Trophoblast cell (in vitro differentiated cells and primary cell): ENCODE data around the gene NT5C1B.
A peak's percentile ranks its signal among the peaks of the same experiment; 100 is the strongest.

Source experiments
- DNase-seq, 2 donors: peaks; one replicate each; pipeline ENCODE4 v3.0.0-alpha.2; 2016
- H2AFZ ChIP-seq: 2 replicates; pipeline ENCODE4 v1.6.1; 2013; ENCODE audit warnings: low read length, moderate library complexity, mild to moderate bottlenecking; ENCODE audit not compliant: insufficient read depth, poor library complexity
- H2AK5ac ChIP-seq: 2 replicates; pipeline ENCODE4 v1.6.1; 2013; ENCODE audit warnings: mild to moderate bottlenecking, low read length
- H2BK120ac ChIP-seq: 2 replicates; pipeline ENCODE4 v1.6.1; 2013; ENCODE audit warnings: low read length, mild to moderate bottlenecking, moderate library complexity; ENCODE audit not compliant: insufficient read depth, poor library complexity
- H2BK12ac ChIP-seq: 2 replicates; pipeline ENCODE4 v1.6.1; 2013; ENCODE audit warnings: mild to moderate bottlenecking, low read length, moderate library complexity
- H2BK5ac ChIP-seq: 2 replicates; pipeline ENCODE4 v1.6.1; 2013; ENCODE audit warnings: low read length, low read depth, moderate library complexity, mild to moderate bottlenecking; ENCODE audit not compliant: poor library complexity
- H3K14ac ChIP-seq: 2 replicates; pipeline ENCODE4 v1.6.1; 2013; ENCODE audit warnings: mild to moderate bottlenecking, low read length
- H3K18ac ChIP-seq: 2 replicates; pipeline ENCODE4 v1.6.1; 2013; ENCODE audit warnings: mild to moderate bottlenecking, low read length
- H3K23ac ChIP-seq: 2 replicates; pipeline ENCODE4 v1.6.1; 2013; ENCODE audit warnings: low read length
- H3K27ac ChIP-seq: 2 replicates; pipeline ENCODE4 v1.5.1; 2013; ENCODE audit warnings: low read depth, mild to moderate bottlenecking, inconsistent platforms, low read length, moderate library complexity
- H3K27me3 ChIP-seq: 2 replicates; pipeline ENCODE4 v1.6.1; 2013; ENCODE audit warnings: inconsistent platforms, mild to moderate bottlenecking, low read length, moderate library complexity; ENCODE audit not compliant: insufficient read depth
- H3K36me3 ChIP-seq, 2 experiments: 1 replicate in 1 of 2; 2 replicates in 1 of 2; pipeline ENCODE4 v1.6.1; 2013; ENCODE audit warnings: low read length in 2 of 2, mild to moderate bottlenecking in 2 of 2, moderate library complexity in 1 of 2; ENCODE audit not compliant: insufficient read depth in 2 of 2, control insufficient read depth in 1 of 2
- H3K4ac ChIP-seq: 2 replicates; pipeline ENCODE4 v1.6.1; 2013; ENCODE audit warnings: low read depth, mild to moderate bottlenecking, low read length, moderate library complexity
- H3K4me1 ChIP-seq, 2 experiments: 1 replicate in 1 of 2; 2 replicates in 1 of 2; pipeline ENCODE4 v1.6.1; 2013; ENCODE audit warnings: low read length in 2 of 2, mild to moderate bottlenecking in 2 of 2, moderate library complexity in 1 of 2; ENCODE audit not compliant: insufficient read depth in 2 of 2, control insufficient read depth in 1 of 2
- H3K4me2 ChIP-seq: 2 replicates; pipeline ENCODE4 v1.6.1; 2013; ENCODE audit warnings: inconsistent platforms, mild to moderate bottlenecking, low read length, moderate library complexity
- H3K4me3 ChIP-seq: 2 replicates; pipeline ENCODE4 v1.5.1; 2013; ENCODE audit warnings: mild to moderate bottlenecking, low read depth, low read length, inconsistent platforms
- H3K79me1 ChIP-seq: one replicate; pipeline ENCODE4 v1.6.1; 2013; ENCODE audit warnings: low read length
- H3K79me2 ChIP-seq: 2 replicates; pipeline ENCODE4 v1.6.1; 2013; ENCODE audit warnings: low read length, mild to moderate bottlenecking; ENCODE audit not compliant: control insufficient read depth, insufficient read depth, poor library complexity
- H3K9ac ChIP-seq: 2 replicates; pipeline ENCODE4 v1.6.1; 2013; ENCODE audit warnings: mild to moderate bottlenecking, low read length
- H3K9me3 ChIP-seq: 2 replicates; pipeline ENCODE4 v1.6.1; 2013; ENCODE audit warnings: low read depth, mild to moderate bottlenecking, control low read depth, inconsistent platforms, low read length; ENCODE audit not compliant: insufficient read depth
- H4K12ac ChIP-seq: 2 replicates; pipeline ENCODE4 v1.6.1; 2013; ENCODE audit warnings: low read depth, mild to moderate bottlenecking, low read length, moderate library complexity
- H4K8ac ChIP-seq: 2 replicates; pipeline ENCODE4 v1.6.1; 2013; ENCODE audit warnings: low read depth, mild to moderate bottlenecking, low read length, moderate library complexity
- H4K91ac ChIP-seq: one replicate; pipeline ENCODE4 v1.6.1; 2013; ENCODE audit warnings: low read depth, mild to moderate bottlenecking, low read length, moderate library complexity
- WGBS: extraction: QIAGEN DNeasy Blood & Tissue Kit; methylation state at CpG from one replicate; pipeline ENCODE4 v1.1.7; 2013; ENCODE audit warnings: missing lambda C conversion rate; ENCODE audit not compliant: insufficient read length, insufficient coverage; ENCODE audit errors: extremely low coverage; 5-methylcytosine and 5-hydroxymethylcytosine counted together

Gene NT5C1B

DNA sequence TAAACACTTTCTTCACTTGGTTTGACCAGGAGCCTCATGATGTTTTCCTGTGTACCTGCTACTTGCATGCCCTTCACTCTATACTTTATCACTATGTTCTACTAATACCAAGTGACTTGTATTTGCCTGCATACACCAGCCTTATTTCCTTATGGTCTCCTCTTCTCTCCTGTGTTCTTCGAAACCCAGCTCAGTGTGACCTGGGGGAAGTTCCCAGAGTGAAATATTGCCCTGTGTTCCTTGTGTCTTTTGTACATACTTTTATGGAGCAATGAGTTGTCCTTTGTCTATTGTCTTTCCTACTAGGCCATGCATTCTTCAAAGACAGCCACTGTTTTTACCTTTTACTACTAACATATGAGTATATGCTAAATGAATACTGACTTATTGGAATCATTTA is 567 bp downstream of the NT5C1B start:
- no peaks in the 10 kb centered on the region for H3K27me3 ChIP-seq
- no peak overlapping the region for H3K14ac ChIP-seq

DNA sequence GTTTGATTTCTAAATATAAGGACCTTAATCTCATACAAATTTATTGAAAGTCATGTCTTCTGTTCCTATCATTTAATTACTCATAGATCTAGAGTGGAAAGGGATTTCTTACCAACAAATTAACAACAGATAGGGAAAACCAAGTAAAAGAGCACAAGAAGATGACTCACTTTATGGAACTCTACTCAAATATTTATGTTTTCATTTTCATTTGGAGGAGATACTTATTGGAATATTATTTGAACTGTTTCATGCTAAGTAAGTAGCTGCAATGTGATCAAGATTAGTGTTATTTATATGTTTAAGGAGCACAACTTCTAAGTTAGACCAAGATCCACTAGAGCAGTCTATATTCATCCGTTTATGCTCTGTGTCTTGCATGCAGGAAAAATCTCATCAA is 1.3 kb downstream of the NT5C1B start:
- H2BK120ac ChIP-seq = no peak overlapping the region
- no peak overlapping the region for H2AFZ ChIP-seq
- H3K27ac ChIP-seq = no peak overlapping the region
- H4K8ac ChIP-seq = no peak overlapping the region
- no peak overlapping the region for H4K12ac ChIP-seq
- H3K9me3 ChIP-seq = peaks cover 5% of the 10 kb centered on the region
- H3K4me1 ChIP-seq = no peaks in the 10 kb centered on the region
- no peak overlapping the region for H3K4ac ChIP-seq
- no peak overlapping the region for H2AK5ac ChIP-seq
- no peak overlapping the region for H3K4me2 ChIP-seq
- no peak overlapping the region for H2BK5ac ChIP-seq
- no peak overlapping the region for H3K23ac ChIP-seq
- no peak overlapping the region for H3K4me3 ChIP-seq
- peak in 1 of 2 donors; percentile 10 for DNase-seq
- H3K36me3 ChIP-seq = no peaks in the 10 kb centered on the region
- WGBS = no CpG with 5 or more reads among the region's 1 CpG
- no peaks in the 10 kb centered on the region for H3K27me3 ChIP-seq
- H3K79me2 ChIP-seq = no peaks in the 10 kb centered on the region
- H3K79me1 ChIP-seq = no peaks in the 10 kb centered on the region
- H3K18ac ChIP-seq = no peak overlapping the region
- H4K91ac ChIP-seq = no peak overlapping the region
- no peak overlapping the region for H2BK12ac ChIP-seq
- no peak overlapping the region for H3K9ac ChIP-seq
- no peak overlapping the region for H3K14ac ChIP-seq

More for the DNA sequence above, 567 bp downstream of the NT5C1B start:
- Histone ChIP-seq H2BK5ac (no peak overlapping the region), H3K27ac (no peak overlapping the region), H3K4ac (no peak overlapping the region), H2BK12ac (no peak overlapping the region), H3K79me2 (no peaks in the 10 kb centered on the region), H2BK120ac (no peak overlapping the region), H3K4me1 (no peaks in the 10 kb centered on the region), H3K23ac (no peak overlapping the region), H3K4me2 (no peak overlapping the region), H2AFZ (no peak overlapping the region), H3K9ac (no peak overlapping the region), H3K79me1 (no peaks in the 10 kb centered on the region), H3K18ac (no peak overlapping the region), H4K91ac (no peak overlapping the region), H3K4me3 (no peak overlapping the region), H3K9me3 (peaks cover 5% of the 10 kb centered on the region), H4K12ac (no peak overlapping the region), H4K8ac (no peak overlapping the region), H3K36me3 (no peaks in the 10 kb centered on the region), H2AK5ac (no peak overlapping the region)
- WGBS = no CpG with 5 or more reads among the region's 1 CpG
- DNase-seq = no peak

- Histone ChIP-seq H2BK5ac (no peak overlapping the region), H4K91ac (no peak overlapping the region), H2BK120ac (no peak overlapping the region), H3K4me3 (no peak overlapping the region), H2AFZ (no peak overlapping the region), H3K79me2 (no peaks in the 10 kb centered on the region), H3K79me1 (no peaks in the 10 kb centered on the region), H3K18ac (no peak overlapping the region), H3K14ac (no peak overlapping the region), H4K12ac (no peak overlapping the region), H2BK12ac (no peak overlapping the region), H3K9me3 (peaks cover 2% of the 10 kb centered on the region), H3K4me1 (no peaks in the 10 kb centered on the region), H3K9ac (no peak overlapping the region), H3K4ac (no peak overlapping the region), H3K4me2 (no peak overlapping the region), H3K36me3 (no peaks in the 10 kb centered on the region), H3K27ac (no peak overlapping the region), H3K27me3 (no peaks in the 10 kb centered on the region), H4K8ac (no peak overlapping the region), H2AK5ac (no peak overlapping the region), H3K23ac (no peak overlapping the region)
- peak in 1 of 2 donors; percentile 8 for DNase-seq
- no CpG with 5 or more reads among the region's 3 CpGs for WGBS
Measured at GRCh38 chr2:18585526-18585925, 3.8 kb downstream of the NT5C1B start.

GRCh38 chr2:18584608-18584954 is 4.8 kb downstream of the NT5C1B start:
- WGBS = no CpG with 5 or more reads among the region's 32 CpGs
- H3K79me2 ChIP-seq = no peaks in the 10 kb centered on the region
- H4K12ac ChIP-seq = no peak overlapping the region
- H3K9me3 ChIP-seq = peaks cover 2% of the 10 kb centered on the region
- H3K4me1 ChIP-seq = no peaks in the 10 kb centered on the region
- H3K9ac ChIP-seq = no peak overlapping the region
- H3K27ac ChIP-seq = no peak overlapping the region
- no peak overlapping the region for H3K4me2 ChIP-seq
- no peak overlapping the region for H4K8ac ChIP-seq
- H3K23ac ChIP-seq = no peak overlapping the region
- H2BK5ac ChIP-seq = no peak overlapping the region
- H2BK120ac ChIP-seq = no peak overlapping the region
- no peak overlapping the region for H2AFZ ChIP-seq
- no peak overlapping the region for H2BK12ac ChIP-seq
- no peaks in the 10 kb centered on the region for H3K79me1 ChIP-seq
- no peaks in the 10 kb centered on the region for H3K36me3 ChIP-seq
- H2AK5ac ChIP-seq = no peak overlapping the region
- no peaks in the 10 kb centered on the region for H3K27me3 ChIP-seq
- H3K4ac ChIP-seq = no peak overlapping the region
- H3K4me3 ChIP-seq = no peak overlapping the region
- H4K91ac ChIP-seq = no peak overlapping the region
- no peak overlapping the region for H3K14ac ChIP-seq
- no peak overlapping the region for H3K18ac ChIP-seq
- DNase-seq = no peak
